PC-9 (cell line): ENCODE data around the gene TOX2.

Source experiments
- CTCF ChIP-seq: fragments of 200-600 bp; sonication (generic); conservative IDR thresholded peaks from 2 replicates; pipeline ENCODE4 v1.6.1; 2017; ENCODE audit warnings: mixed run types, antibody characterized with exemption, mild to moderate bottlenecking, moderate library complexity
- EZH2 ChIP-seq: fragments of 200-600 bp; sonication (generic); IDR thresholded peaks from 2 replicates; pipeline ENCODE4 v1.8.0; 2017; ENCODE audit warnings: antibody characterized with exemption, low read depth

- TF ChIP-seq CTCF, result no peak
- no peak for TF ChIP-seq EZH2
Observed at GRCh38 chr20:43972051-43972450, 57.4 kb downstream of the TOX2 start.
